IMR-90 (cell line): ENCODE measurements around the gene RFPL1. TPM values are rescaled to one million over a fixed set of nuclear protein-coding genes. Genes with fewer than 3 reads are reported as not detected.

Experiments used
- ATAC-seq: fragments of 200-7000 bp; cut with Tn5 transposase; 2 replicates; pipeline ENCODE4 v1.9.1; 2020; ENCODE audit warnings: low read depth, mild to moderate bottlenecking, moderate library complexity
- BruUV-seq: library from RNA; stranded (reverse); fragments of 400-500 nt; replicated peaks from 2 replicates; lab custom pipeline; 2021; lab: Mats Ljungman, UMichigan
- CTCF ChIA-PET: fragments of 300-600 bp; formaldehyde crosslinking; extraction: SDS; loops from one replicate; lab custom pipeline; 2021; ENCODE audit warnings: antibody characterized with exemption; lab: Yijun Ruan, JAX
- POLR2A ChIA-PET: fragments of 300-600 bp; sonication (Branson Sonifier 250); formaldehyde crosslinking; loops from one replicate; lab custom pipeline; 2022; ENCODE audit warnings: antibody characterized with exemption; ENCODE audit not compliant: unreplicated experiment; lab: Charles Lee
- DNase-seq: peaks from one replicate; pipeline ENCODE4 v3.0.0; 2013
- H2AFZ ChIP-seq: replicated peaks from 2 replicates; pipeline ENCODE3; 2013; ENCODE audit warnings: low read length, mild to moderate bottlenecking; ENCODE audit not compliant: poor library complexity
- H2AK5ac ChIP-seq: 2 replicates; pipeline ENCODE4 v1.6.1; 2013; ENCODE audit warnings: low read depth, low read length, inconsistent platforms
- H2AK9ac ChIP-seq: replicated peaks from 2 replicates; pipeline ENCODE3; 2013; ENCODE audit warnings: mild to moderate bottlenecking, low read depth, low read length, moderate library complexity; ENCODE audit not compliant: poor library complexity
- H2BK120ac ChIP-seq: 2 replicates; pipeline ENCODE4 v1.6.1; 2013; ENCODE audit warnings: low read depth, low read length, inconsistent platforms
- H2BK15ac ChIP-seq: 3 replicates; pipeline ENCODE4 v1.6.1; 2013; ENCODE audit warnings: low read depth, low read length, inconsistent platforms
- H2BK20ac ChIP-seq: 2 replicates; pipeline ENCODE4 v1.6.1; 2013; ENCODE audit warnings: low read depth, mild to moderate bottlenecking, inconsistent platforms, low read length, moderate library complexity
- H2BK5ac ChIP-seq: 2 replicates; pipeline ENCODE4 v1.6.1; 2013; ENCODE audit warnings: mild to moderate bottlenecking, low read depth, low read length, inconsistent platforms; ENCODE audit not compliant: poor library complexity, severe bottlenecking
- H3K14ac ChIP-seq: replicated peaks from 2 replicates; pipeline ENCODE4 v1.6.1; 2013; ENCODE audit warnings: low read depth, low read length, inconsistent platforms
- H3K18ac ChIP-seq: 2 replicates; pipeline ENCODE4 v1.6.1; 2013; ENCODE audit warnings: low read depth, low read length, control low read depth
- H3K23ac ChIP-seq: 2 replicates; pipeline ENCODE4 v1.6.1; 2013; ENCODE audit warnings: low read depth, low read length, inconsistent platforms
- H3K27ac ChIP-seq: 2 replicates; pipeline ENCODE4 v1.5.1; 2013; ENCODE audit warnings: mild to moderate bottlenecking, control low read depth, low read length; ENCODE audit not compliant: insufficient read depth
- H3K27me3 ChIP-seq: 2 replicates; pipeline ENCODE4 v1.6.1; 2013; ENCODE audit warnings: low read length; ENCODE audit not compliant: control insufficient read depth, insufficient read depth
- H3K36me3 ChIP-seq: 2 replicates; pipeline ENCODE4 v1.6.1; 2013; ENCODE audit warnings: low read length, mixed read lengths; ENCODE audit not compliant: control insufficient read depth, insufficient read depth
- H3K4ac ChIP-seq: 2 replicates; pipeline ENCODE4 v1.6.1; 2013; ENCODE audit warnings: low read depth, low read length, inconsistent platforms
- H3K4me1 ChIP-seq: 2 replicates; pipeline ENCODE4 v1.6.1; 2013; ENCODE audit warnings: low read length, mixed read lengths; ENCODE audit not compliant: control insufficient read depth, insufficient read depth
- H3K4me2 ChIP-seq: 2 replicates; pipeline ENCODE4 v1.6.1; 2013; ENCODE audit warnings: low read depth, mild to moderate bottlenecking, control low read depth, low read length, moderate library complexity
- H3K4me3 ChIP-seq: 2 replicates; pipeline ENCODE4 v1.5.1; 2013; ENCODE audit warnings: low read depth, mild to moderate bottlenecking, control low read depth, low read length, moderate library complexity; ENCODE audit not compliant: insufficient read depth
- H3K56ac ChIP-seq: 2 replicates; pipeline ENCODE4 v1.6.1; 2013; ENCODE audit warnings: low read length, inconsistent platforms; ENCODE audit not compliant: insufficient read depth; ENCODE audit errors: extremely low read depth
- H3K79me1 ChIP-seq, 2 experiments: 2 replicates each; pipeline ENCODE4 v1.6.1; 2013; ENCODE audit warnings: low read length in 2 of 2, inconsistent platforms in 1 of 2, low read depth in 1 of 2
- H3K9ac ChIP-seq: 2 replicates; pipeline ENCODE4 v1.6.1; 2013; ENCODE audit warnings: low read depth, low read length, control low read depth
- H3K9me1 ChIP-seq: 2 replicates; pipeline ENCODE4 v1.6.1; 2013; ENCODE audit warnings: low read length, inconsistent platforms; ENCODE audit not compliant: insufficient read depth
- H3K9me3 ChIP-seq: 2 replicates; pipeline ENCODE4 v1.6.1; 2013; ENCODE audit warnings: low read length; ENCODE audit not compliant: control insufficient read depth, insufficient read depth
- H4K20me1 ChIP-seq: 2 replicates; pipeline ENCODE4 v1.6.1; 2013; ENCODE audit warnings: low read length, inconsistent platforms; ENCODE audit not compliant: insufficient read depth
- H4K5ac ChIP-seq: 2 replicates; pipeline ENCODE4 v1.6.1; 2013; ENCODE audit warnings: mild to moderate bottlenecking, low read depth, low read length, control low read depth
- H4K8ac ChIP-seq, 2 experiments: 2 replicates each; pipeline ENCODE4 v1.6.1; 2013; ENCODE audit warnings: low read depth in 2 of 2, low read length in 2 of 2, control low read depth in 1 of 2, inconsistent platforms in 1 of 2
- H4K91ac ChIP-seq: 2 replicates; pipeline ENCODE4 v1.6.1; 2013; ENCODE audit warnings: low read depth, low read length, inconsistent platforms; ENCODE audit not compliant: insufficient read depth
- BHLHE40 ChIP-seq: fragments of 150-350 bp; IDR thresholded peaks from 2 replicates; pipeline ENCODE4 v1.6.1; 2016; ENCODE audit warnings: mild to moderate bottlenecking, low read depth, low read length
- CEBPB ChIP-seq: IDR thresholded peaks from 2 replicates; pipeline ENCODE4 v1.6.1; 2012; ENCODE audit warnings: low read depth, low read length, improper control_type of control experiment
- CHD1 ChIP-seq: IDR thresholded peaks from 2 replicates; pipeline ENCODE4 v1.6.1; 2012; ENCODE audit warnings: low read depth, low read length, improper control_type of control experiment
- CTCF ChIP-seq: conservative IDR thresholded peaks from 2 replicates; pipeline ENCODE4 v1.5.1; 2012; ENCODE audit warnings: mild to moderate bottlenecking, low read depth, low read length, improper control_type of control experiment
- ELK1 ChIP-seq: fragments of 150-350 bp; IDR thresholded peaks from 2 replicates; pipeline ENCODE4 v1.6.1; 2016; ENCODE audit warnings: low read depth, mild to moderate bottlenecking, low read length, moderate library complexity, borderline replicate concordance
- FOS ChIP-seq: fragments of 150-350 bp; IDR thresholded peaks from 2 replicates; pipeline ENCODE4 v1.6.1; 2016; ENCODE audit warnings: low read depth, low read length
- MAFK ChIP-seq: IDR thresholded peaks from 2 replicates; pipeline ENCODE4 v1.6.1; 2012; ENCODE audit warnings: low read depth, low read length, improper control_type of control experiment
- MXI1 ChIP-seq: IDR thresholded peaks from 2 replicates; pipeline ENCODE4 v1.6.1; 2012; ENCODE audit warnings: low read depth, mild to moderate bottlenecking, low read length, moderate library complexity, borderline replicate concordance
- NFE2L2 ChIP-seq: fragments of 150-350 bp; IDR thresholded peaks from 2 replicates; pipeline ENCODE4 v1.6.1; 2016; ENCODE audit warnings: low read depth, mild to moderate bottlenecking, low read length
- POLR2A ChIP-seq: IDR thresholded peaks from 2 replicates; pipeline ENCODE4 v1.6.1; 2012; ENCODE audit warnings: mild to moderate bottlenecking, low read depth, low read length
- RAD21 ChIP-seq: IDR thresholded peaks from 2 replicates; pipeline ENCODE4 v1.6.1; 2012; ENCODE audit warnings: low read length, improper control_type of control experiment
- RCOR1 ChIP-seq: IDR thresholded peaks from 2 replicates; pipeline ENCODE4 v1.6.1; 2012; ENCODE audit warnings: mild to moderate bottlenecking, low read length, improper control_type of control experiment; ENCODE audit not compliant: insufficient replicate concordance
- RFX5 ChIP-seq: IDR thresholded peaks from 2 replicates; pipeline ENCODE4 v1.8.0; 2012; ENCODE audit warnings: low read depth, mild to moderate bottlenecking, low read length, moderate library complexity
- SMC3 ChIP-seq: fragments of 150-350 bp; IDR thresholded peaks from 2 replicates; pipeline ENCODE4 v1.6.1; 2016; ENCODE audit warnings: low read depth, mild to moderate bottlenecking, antibody characterized with exemption, low read length, moderate library complexity
- USF2 ChIP-seq: fragments of 150-350 bp; IDR thresholded peaks from 2 replicates; pipeline ENCODE4 v1.6.1; 2017; ENCODE audit warnings: mild to moderate bottlenecking, antibody characterized with exemption, low read length, low read depth
- WGBS, 2 experiments: methylation state at CpG; one replicate each; pipeline versions ENCODE4 v1.1.5 to v1.1.7; 2013; ENCODE audit warnings: missing lambda C conversion rate in 2 of 2; ENCODE audit not compliant: insufficient read length in 1 of 2; ENCODE audit errors: extremely low coverage in 2 of 2; 5-methylcytosine and 5-hydroxymethylcytosine counted together
- dilution Hi-C: fragments of 300-500 bp; cut with HindIII; formaldehyde crosslinking; loops from one replicate; pipeline ENCODE4 v1.14.3; 2018; ENCODE audit warnings: low sequenced_read_pairs; ENCODE audit not compliant: unreplicated experiment
- in situ Hi-C: fragments of 300-500 bp; cut with MboI; formaldehyde crosslinking; loops from 3 replicates; pipeline ENCODE4 v1.14.3; 2019; ENCODE audit warnings: low sequenced_read_pairs, inconsistent platforms, mixed read lengths
- intact Hi-C: fragments of 100-400 bp; cut with micrococcal nuclease; formaldehyde crosslinking; loops from 2 replicates; pipeline ENCODE4 v1.10.0; 2022
- polyA plus RNA-seq, 3 experiments: library from polyadenylated mRNA; depleted of rRNA; stranded (reverse); fragments of >200 nt; gene quantifications; 2 replicates each; pipeline ENCODE4 v1.2.3, GENCODE V29; 2012; ENCODE audit warnings: low replicate concordance in 1 of 3
- total RNA-seq: library from RNA; depleted of rRNA; stranded (reverse); fragments of >200 nt; gene quantifications from 2 replicates; pipeline ENCODE4 v1.2.3, GENCODE V29; 2012

RFPL1 gene
- total and polyA plus RNA-seq, 2 of the 4 experiments (the other 2 are of a cell fraction), result not detected

GRCh38 chr22:29443861-29444792 lies 5.7 kb downstream of the RFPL1 start:
- no peak overlapping the region for H2AFZ ChIP-seq
- no peak overlapping the region for H4K5ac ChIP-seq
- no TSS peak for BruUV-seq
- no peak overlapping the region for H2AK9ac ChIP-seq
- H3K27me3 ChIP-seq, result peaks cover 18% of the 10 kb centered on the region
- ATAC-seq (no peak), DNase-seq (no peak)
- no peak overlapping the region for H2AK5ac ChIP-seq
- no peaks in the 10 kb centered on the region for H3K9me3 ChIP-seq
- H3K9me1 ChIP-seq, result no peaks in the 10 kb centered on the region
- intact Hi-C loops (no loop called here), in situ Hi-C loops (no loop called here), dilution Hi-C loops (no loop called here)
- no peaks in the 10 kb centered on the region; the same call in 1 of the 2 replicates for H3K4me1 ChIP-seq
- no peak overlapping the region for H2BK120ac ChIP-seq
- no peak overlapping the region for H3K23ac ChIP-seq
- H3K56ac ChIP-seq, result no peak overlapping the region
- no peak overlapping the region for H3K4ac ChIP-seq
- H3K79me1 ChIP-seq, result no peaks in the 10 kb centered on the region
- no peak overlapping the region for H3K18ac ChIP-seq
- no peak overlapping the region for H2BK5ac ChIP-seq
- no peak overlapping the region for H4K8ac ChIP-seq
- 49% methylated on average over 5 of the region's 14 CpGs; no CpG with 5 or more reads in 1 of the 2 experiments for WGBS, 2 experiments
- no peak overlapping the region for H2BK15ac ChIP-seq
- H4K20me1 ChIP-seq, result no peaks in the 10 kb centered on the region
- no peak overlapping the region; the same call in 1 of the 2 replicates for H3K14ac ChIP-seq
- POLR2A ChIA-PET, result no interaction called here
- no peak overlapping the region for H3K4me3 ChIP-seq
- TF ChIP-seq NFE2L2 (no peak), USF2 (no peak), BHLHE40 (no peak), SMC3 (no peak), MXI1 (no peak), CHD1 (no peak), POLR2A (no peak), RFX5 (no peak), MAFK (no peak), CTCF (no peak), ELK1 (no peak), CEBPB (no peak), RCOR1 (no peak), FOS (no peak), RAD21 (no peak)
- no peak overlapping the region for H3K9ac ChIP-seq
- CTCF ChIA-PET, result no interaction called here
- H2BK20ac ChIP-seq, result no peak overlapping the region
- no peaks in the 10 kb centered on the region for H3K36me3 ChIP-seq
- H4K91ac ChIP-seq, result no peak overlapping the region
- no peak overlapping the region for H3K4me2 ChIP-seq
- no peak overlapping the region for H3K27ac ChIP-seq
